ENCODE measurements around the gene CCR2. TPM values are rescaled to one million over a fixed set of nuclear protein-coding genes. Genes with fewer than 3 reads are reported as not detected.

Gene CCR2
- polyA plus RNA-seq, 1 donor (not counting 4 experiments of a cell fraction or from before 2014, with no cell fraction given), result 0.07 TPM

- no peaks in the 10 kb centered on the region for H4K20me1 ChIP-seq (ENCODE audit: control insufficient read depth, extremely low read depth, insufficient read depth, low read length)
- H3K4me3 ChIP-seq (ENCODE audit: control insufficient read depth in 2 of 3, extremely low read depth in 1 of 3, insufficient read depth in 2 of 3, low read depth in 1 of 3, low read length in 3 of 3), result no peak overlapping the region
- H3K36me3 ChIP-seq (ENCODE audit: control insufficient read depth in 2 of 2, extremely low read depth in 1 of 2, insufficient read depth in 2 of 2, low read length in 2 of 2), result no peaks in the 10 kb centered on the region
- dilution Hi-C loops (cut with MboI; ENCODE audit: extremely low pct_ligation_motif_present, low sequenced_read_pairs), result no loop called here
- no peaks in the 10 kb centered on the region for H3K27me3 ChIP-seq (ENCODE audit: control insufficient read depth, extremely low read depth, insufficient read depth, low read length)
- H3K9me3 ChIP-seq (ENCODE audit: control insufficient read depth, low read depth, low read length), result peaks cover 4% of the 10 kb centered on the region
- no peak for TF ChIP-seq CTCF (optimal IDR thresholded peaks at IDR 0.05 in 1 of 3, IDR thresholded peaks at IDR 0.05 in 1 of 3, conservative IDR thresholded peaks at IDR 0.05 in 1 of 3; ENCODE audit: extremely low read depth in 1 of 3, insufficient read depth in 2 of 3, low read length in 3 of 3)
- no peak for TF ChIP-seq EZH2 (IDR thresholded peaks at IDR 0.05; ENCODE audit: low read length)
- DNase-seq (ENCODE audit: low read depth, low spot score) (peak; percentile 44), FAIRE-seq (peak; percentile 85)
- no peaks in the 10 kb centered on the region for H3K9me1 ChIP-seq (ENCODE audit: control insufficient read depth, extremely low read depth, insufficient read depth, low read length)
- H2AFZ ChIP-seq (ENCODE audit: control insufficient read depth, low read length), result no peak overlapping the region
- peak overlapping the region; percentile 7 for H3K27ac ChIP-seq (ENCODE audit: control insufficient read depth, insufficient read depth, low read length)
- H3K79me2 ChIP-seq (ENCODE audit: control insufficient read depth, insufficient read depth, low read length), result no peaks in the 10 kb centered on the region
- peaks cover 15% of the 10 kb centered on the region for H3K4me1 ChIP-seq (ENCODE audit: control insufficient read depth, extremely low read depth, insufficient read depth, low read length)
- no peak overlapping the region for H3K9ac ChIP-seq (ENCODE audit: control insufficient read depth, extremely low read depth, insufficient read depth, low read length)
- H3K4me2 ChIP-seq (ENCODE audit: control insufficient read depth, extremely low read depth, insufficient read depth, low read depth, low read length), result no peak overlapping the region
Observed at GRCh38 chr3:46337911-46338310, 16.0 kb upstream of the CCR2 start.

- H3K27ac ChIP-seq (ENCODE audit: control insufficient read depth, insufficient read depth, low read length), result no peak overlapping the region
- no peaks in the 10 kb centered on the region for H3K36me3 ChIP-seq (ENCODE audit: control insufficient read depth in 2 of 2, extremely low read depth in 1 of 2, insufficient read depth in 2 of 2, low read length in 2 of 2)
- no peak overlapping the region for H3K9ac ChIP-seq (ENCODE audit: control insufficient read depth, extremely low read depth, insufficient read depth, low read length)
- no peak overlapping the region for H2AFZ ChIP-seq (ENCODE audit: control insufficient read depth, low read length)
- no peak overlapping the region for H3K4me3 ChIP-seq (ENCODE audit: control insufficient read depth in 2 of 3, extremely low read depth in 1 of 3, insufficient read depth in 2 of 3, low read depth in 1 of 3, low read length in 3 of 3)
- no peaks in the 10 kb centered on the region for H3K9me1 ChIP-seq (ENCODE audit: control insufficient read depth, extremely low read depth, insufficient read depth, low read length)
- no peak for TF ChIP-seq EZH2 (IDR thresholded peaks at IDR 0.05; ENCODE audit: low read length)
- TF ChIP-seq CTCF (optimal IDR thresholded peaks at IDR 0.05 in 1 of 3, IDR thresholded peaks at IDR 0.05 in 1 of 3, conservative IDR thresholded peaks at IDR 0.05 in 1 of 3; ENCODE audit: extremely low read depth in 1 of 3, insufficient read depth in 2 of 3, low read length in 3 of 3), result no peak
- FAIRE-seq (no peak), DNase-seq (ENCODE audit: low read depth, low spot score) (no peak)
- no peaks in the 10 kb centered on the region for H4K20me1 ChIP-seq (ENCODE audit: control insufficient read depth, extremely low read depth, insufficient read depth, low read length)
- dilution Hi-C loops (cut with MboI; ENCODE audit: extremely low pct_ligation_motif_present, low sequenced_read_pairs), result no loop called here
- peaks cover 4% of the 10 kb centered on the region for H3K9me3 ChIP-seq (ENCODE audit: control insufficient read depth, low read depth, low read length)
- no peak overlapping the region for H3K4me2 ChIP-seq (ENCODE audit: control insufficient read depth, extremely low read depth, insufficient read depth, low read depth, low read length)
- no peaks in the 10 kb centered on the region for H3K27me3 ChIP-seq (ENCODE audit: control insufficient read depth, extremely low read depth, insufficient read depth, low read length)
- H3K79me2 ChIP-seq (ENCODE audit: control insufficient read depth, insufficient read depth, low read length), result no peaks in the 10 kb centered on the region
- H3K4me1 ChIP-seq (ENCODE audit: control insufficient read depth, extremely low read depth, insufficient read depth, low read length), result peaks cover 15% of the 10 kb centered on the region
Observed at GRCh38 chr3:46338840-46339239, 15.1 kb upstream of the CCR2 start.
